IMR-90 (cell line): Measurements from ENCODE around the gene TSPAN3. TPM values are rescaled to one million over a fixed set of nuclear protein-coding genes. Genes with fewer than 3 reads are reported as not detected.

Source experiments
- ATAC-seq: fragments of 200-7000 bp; cut with Tn5 transposase; 2 replicates; pipeline ENCODE4 v1.9.1; 2020; ENCODE audit warnings: low read depth, mild to moderate bottlenecking, moderate library complexity
- BruUV-seq: library from RNA; stranded (reverse); fragments of 400-500 nt; replicated peaks from 2 replicates; lab custom pipeline; 2021; lab: Mats Ljungman, UMichigan
- CTCF ChIA-PET: fragments of 300-600 bp; formaldehyde crosslinking; extraction: SDS; loops from one replicate; lab custom pipeline; 2021; ENCODE audit warnings: antibody characterized with exemption; lab: Yijun Ruan, JAX
- POLR2A ChIA-PET: fragments of 300-600 bp; sonication (Branson Sonifier 250); formaldehyde crosslinking; loops from one replicate; lab custom pipeline; 2022; ENCODE audit warnings: antibody characterized with exemption; ENCODE audit not compliant: unreplicated experiment; lab: Charles Lee
- DNase-seq: peaks from one replicate; pipeline ENCODE4 v3.0.0; 2013
- H2AFZ ChIP-seq: replicated peaks from 2 replicates; pipeline ENCODE3; 2013; ENCODE audit warnings: low read length, mild to moderate bottlenecking; ENCODE audit not compliant: poor library complexity
- H2AK5ac ChIP-seq: 2 replicates; pipeline ENCODE4 v1.6.1; 2013; ENCODE audit warnings: low read depth, low read length, inconsistent platforms
- H2AK9ac ChIP-seq: replicated peaks from 2 replicates; pipeline ENCODE3; 2013; ENCODE audit warnings: mild to moderate bottlenecking, low read depth, low read length, moderate library complexity; ENCODE audit not compliant: poor library complexity
- H2BK120ac ChIP-seq: 2 replicates; pipeline ENCODE4 v1.6.1; 2013; ENCODE audit warnings: low read depth, low read length, inconsistent platforms
- H2BK15ac ChIP-seq: 3 replicates; pipeline ENCODE4 v1.6.1; 2013; ENCODE audit warnings: low read depth, low read length, inconsistent platforms
- H2BK20ac ChIP-seq: 2 replicates; pipeline ENCODE4 v1.6.1; 2013; ENCODE audit warnings: low read depth, mild to moderate bottlenecking, inconsistent platforms, low read length, moderate library complexity
- H2BK5ac ChIP-seq: 2 replicates; pipeline ENCODE4 v1.6.1; 2013; ENCODE audit warnings: mild to moderate bottlenecking, low read depth, low read length, inconsistent platforms; ENCODE audit not compliant: poor library complexity, severe bottlenecking
- H3K14ac ChIP-seq: replicated peaks from 2 replicates; pipeline ENCODE4 v1.6.1; 2013; ENCODE audit warnings: low read depth, low read length, inconsistent platforms
- H3K18ac ChIP-seq: 2 replicates; pipeline ENCODE4 v1.6.1; 2013; ENCODE audit warnings: low read depth, low read length, control low read depth
- H3K23ac ChIP-seq: 2 replicates; pipeline ENCODE4 v1.6.1; 2013; ENCODE audit warnings: low read depth, low read length, inconsistent platforms
- H3K27ac ChIP-seq: 2 replicates; pipeline ENCODE4 v1.5.1; 2013; ENCODE audit warnings: mild to moderate bottlenecking, control low read depth, low read length; ENCODE audit not compliant: insufficient read depth
- H3K27me3 ChIP-seq: 2 replicates; pipeline ENCODE4 v1.6.1; 2013; ENCODE audit warnings: low read length; ENCODE audit not compliant: control insufficient read depth, insufficient read depth
- H3K36me3 ChIP-seq: 2 replicates; pipeline ENCODE4 v1.6.1; 2013; ENCODE audit warnings: low read length, mixed read lengths; ENCODE audit not compliant: control insufficient read depth, insufficient read depth
- H3K4ac ChIP-seq: 2 replicates; pipeline ENCODE4 v1.6.1; 2013; ENCODE audit warnings: low read depth, low read length, inconsistent platforms
- H3K4me1 ChIP-seq: 2 replicates; pipeline ENCODE4 v1.6.1; 2013; ENCODE audit warnings: low read length, mixed read lengths; ENCODE audit not compliant: control insufficient read depth, insufficient read depth
- H3K4me2 ChIP-seq: 2 replicates; pipeline ENCODE4 v1.6.1; 2013; ENCODE audit warnings: low read depth, mild to moderate bottlenecking, control low read depth, low read length, moderate library complexity
- H3K4me3 ChIP-seq: 2 replicates; pipeline ENCODE4 v1.5.1; 2013; ENCODE audit warnings: low read depth, mild to moderate bottlenecking, control low read depth, low read length, moderate library complexity; ENCODE audit not compliant: insufficient read depth
- H3K56ac ChIP-seq: 2 replicates; pipeline ENCODE4 v1.6.1; 2013; ENCODE audit warnings: low read length, inconsistent platforms; ENCODE audit not compliant: insufficient read depth; ENCODE audit errors: extremely low read depth
- H3K79me1 ChIP-seq, 2 experiments: 2 replicates each; pipeline ENCODE4 v1.6.1; 2013; ENCODE audit warnings: low read length in 2 of 2, inconsistent platforms in 1 of 2, low read depth in 1 of 2
- H3K9ac ChIP-seq: 2 replicates; pipeline ENCODE4 v1.6.1; 2013; ENCODE audit warnings: low read depth, low read length, control low read depth
- H3K9me1 ChIP-seq: 2 replicates; pipeline ENCODE4 v1.6.1; 2013; ENCODE audit warnings: low read length, inconsistent platforms; ENCODE audit not compliant: insufficient read depth
- H3K9me3 ChIP-seq: 2 replicates; pipeline ENCODE4 v1.6.1; 2013; ENCODE audit warnings: low read length; ENCODE audit not compliant: control insufficient read depth, insufficient read depth
- H4K20me1 ChIP-seq: 2 replicates; pipeline ENCODE4 v1.6.1; 2013; ENCODE audit warnings: low read length, inconsistent platforms; ENCODE audit not compliant: insufficient read depth
- H4K5ac ChIP-seq: 2 replicates; pipeline ENCODE4 v1.6.1; 2013; ENCODE audit warnings: mild to moderate bottlenecking, low read depth, low read length, control low read depth
- H4K8ac ChIP-seq, 2 experiments: 2 replicates each; pipeline ENCODE4 v1.6.1; 2013; ENCODE audit warnings: low read depth in 2 of 2, low read length in 2 of 2, control low read depth in 1 of 2, inconsistent platforms in 1 of 2
- H4K91ac ChIP-seq: 2 replicates; pipeline ENCODE4 v1.6.1; 2013; ENCODE audit warnings: low read depth, low read length, inconsistent platforms; ENCODE audit not compliant: insufficient read depth
- BHLHE40 ChIP-seq: fragments of 150-350 bp; IDR thresholded peaks from 2 replicates; pipeline ENCODE4 v1.6.1; 2016; ENCODE audit warnings: mild to moderate bottlenecking, low read depth, low read length
- CEBPB ChIP-seq: IDR thresholded peaks from 2 replicates; pipeline ENCODE4 v1.6.1; 2012; ENCODE audit warnings: low read depth, low read length, improper control_type of control experiment
- CTCF ChIP-seq: conservative IDR thresholded peaks from 2 replicates; pipeline ENCODE4 v1.5.1; 2012; ENCODE audit warnings: mild to moderate bottlenecking, low read depth, low read length, improper control_type of control experiment
- FOS ChIP-seq: fragments of 150-350 bp; IDR thresholded peaks from 2 replicates; pipeline ENCODE4 v1.6.1; 2016; ENCODE audit warnings: low read depth, low read length
- MAZ ChIP-seq: IDR thresholded peaks from 2 replicates; pipeline ENCODE4 v1.6.1; 2012; ENCODE audit warnings: low read depth, mild to moderate bottlenecking, low read length, improper control_type of control experiment, moderate library complexity, borderline replicate concordance
- MXI1 ChIP-seq: IDR thresholded peaks from 2 replicates; pipeline ENCODE4 v1.6.1; 2012; ENCODE audit warnings: low read depth, mild to moderate bottlenecking, low read length, moderate library complexity, borderline replicate concordance
- NFE2L2 ChIP-seq: fragments of 150-350 bp; IDR thresholded peaks from 2 replicates; pipeline ENCODE4 v1.6.1; 2016; ENCODE audit warnings: low read depth, mild to moderate bottlenecking, low read length
- RAD21 ChIP-seq: IDR thresholded peaks from 2 replicates; pipeline ENCODE4 v1.6.1; 2012; ENCODE audit warnings: low read length, improper control_type of control experiment
- SMC3 ChIP-seq: fragments of 150-350 bp; IDR thresholded peaks from 2 replicates; pipeline ENCODE4 v1.6.1; 2016; ENCODE audit warnings: low read depth, mild to moderate bottlenecking, antibody characterized with exemption, low read length, moderate library complexity
- USF2 ChIP-seq: fragments of 150-350 bp; IDR thresholded peaks from 2 replicates; pipeline ENCODE4 v1.6.1; 2017; ENCODE audit warnings: mild to moderate bottlenecking, antibody characterized with exemption, low read length, low read depth
- WGBS, 2 experiments: methylation state at CpG; one replicate each; pipeline versions ENCODE4 v1.1.5 to v1.1.7; 2013; ENCODE audit warnings: missing lambda C conversion rate in 2 of 2; ENCODE audit not compliant: insufficient read length in 1 of 2; ENCODE audit errors: extremely low coverage in 2 of 2; 5-methylcytosine and 5-hydroxymethylcytosine counted together
- dilution Hi-C: fragments of 300-500 bp; cut with HindIII; formaldehyde crosslinking; loops from one replicate; pipeline ENCODE4 v1.14.3; 2018; ENCODE audit warnings: low sequenced_read_pairs; ENCODE audit not compliant: unreplicated experiment
- in situ Hi-C: fragments of 300-500 bp; cut with MboI; formaldehyde crosslinking; loops from 3 replicates; pipeline ENCODE4 v1.14.3; 2019; ENCODE audit warnings: low sequenced_read_pairs, inconsistent platforms, mixed read lengths
- intact Hi-C: fragments of 100-400 bp; cut with micrococcal nuclease; formaldehyde crosslinking; loops from 2 replicates; pipeline ENCODE4 v1.10.0; 2022
- polyA plus RNA-seq, 3 experiments: library from polyadenylated mRNA; depleted of rRNA; stranded (reverse); fragments of >200 nt; gene quantifications; 2 replicates each; pipeline ENCODE4 v1.2.3, GENCODE V29; 2012; ENCODE audit warnings: low replicate concordance in 1 of 3
- total RNA-seq: library from RNA; depleted of rRNA; stranded (reverse); fragments of >200 nt; gene quantifications from 2 replicates; pipeline ENCODE4 v1.2.3, GENCODE V29; 2012

TSPAN3 gene
- total and polyA plus RNA-seq, 2 of the 4 experiments (the other 2 are of a cell fraction) = 270 to 295 TPM

GRCh38 chr15:77037388-77038209 lies 33.3 kb downstream of the TSPAN3 start:
- H2BK20ac ChIP-seq = no peak overlapping the region
- H2BK5ac ChIP-seq = no peak overlapping the region
- no peak overlapping the region for H2AFZ ChIP-seq
- H3K56ac ChIP-seq = no peak overlapping the region
- H3K36me3 ChIP-seq = peaks cover 11% of the 10 kb centered on the region
- no peak overlapping the region for H3K9ac ChIP-seq
- ChIA-PET CTCF (no interaction called here), POLR2A (no interaction called here)
- H2BK15ac ChIP-seq = no peak overlapping the region
- no peak overlapping the region for H3K23ac ChIP-seq
- no peak overlapping the region for H2AK9ac ChIP-seq
- ATAC-seq (no peak), DNase-seq (no peak)
- no peak overlapping the region for H3K18ac ChIP-seq
- H3K27me3 ChIP-seq = no peaks in the 10 kb centered on the region
- in situ Hi-C loops = no loop called here
- H2AK5ac ChIP-seq = no peak overlapping the region
- BruUV-seq = no TSS peak
- intact Hi-C loops = no loop called here
- H3K9me1 ChIP-seq = peaks cover 8% of the 10 kb centered on the region
- no peak overlapping the region for H3K4ac ChIP-seq
- no peak overlapping the region for H3K4me2 ChIP-seq
- no peak overlapping the region for H2BK120ac ChIP-seq
- no peak overlapping the region for H4K8ac ChIP-seq
- no peak overlapping the region for H3K14ac ChIP-seq
- TF ChIP-seq FOS = no peak
- no peak for TF ChIP-seq CEBPB
- no peak for TF ChIP-seq RAD21
- no peak for TF ChIP-seq BHLHE40
- no peak for TF ChIP-seq MAZ
- no peak for TF ChIP-seq CTCF
- no peak for TF ChIP-seq USF2
- no peak for TF ChIP-seq SMC3
- TF ChIP-seq NFE2L2 = no peak
- no peak for TF ChIP-seq MXI1
- 100% methylated on average over 1 of the region's 12 CpGs; no CpG with 5 or more reads in 1 of the 2 experiments for WGBS, 2 experiments
- peaks cover 4% of the 10 kb centered on the region; the same call in 1 of the 2 replicates for H4K20me1 ChIP-seq
- H4K91ac ChIP-seq = no peak overlapping the region
- H3K4me3 ChIP-seq = no peak overlapping the region
- dilution Hi-C loops = no loop called here
- peaks cover 0 to 17% of the 10 kb centered on the region in 2 experiments; a peak in 1 of 4 replicates for H3K79me1 ChIP-seq
- H4K5ac ChIP-seq = no peak overlapping the region
- no peaks in the 10 kb centered on the region for H3K9me3 ChIP-seq
- H3K4me1 ChIP-seq = 0 out of 2 replicates have a peak, but pooled peaks cover 2% of the 10 kb centered on the region
- H3K27ac ChIP-seq = no peak overlapping the region
